ENCODE results near the gene DLG2.

DLG2 gene

GRCh38 chr11:84686716-84687115, 940.4 kb downstream of the DLG2 start:
- DNase-seq (ENCODE audit: low read depth) = peak; percentile 0
- no peak for TF ChIP-seq CTCF (conservative IDR thresholded peaks at IDR 0.05; ENCODE audit: low read depth, low read length)
- H3K4me3 ChIP-seq (ENCODE audit: low read depth, low read length) = no peak overlapping the region

- DNase-seq (ENCODE audit: low read depth) = no peak
- no peak for TF ChIP-seq CTCF (conservative IDR thresholded peaks at IDR 0.05; ENCODE audit: low read depth, low read length)
- no peak overlapping the region for H3K4me3 ChIP-seq (ENCODE audit: low read depth, low read length)
These were observed 941.2 kb downstream of the DLG2 start for GRCh38 chr11:84685976-84686375.

GRCh38 chr11:84685149-84685548, 942.0 kb downstream of the DLG2 start:
- H3K4me3 ChIP-seq (ENCODE audit: low read depth, low read length) = no peak overlapping the region
- no peak for TF ChIP-seq CTCF (conservative IDR thresholded peaks at IDR 0.05; ENCODE audit: low read depth, low read length)
- no peak for DNase-seq (ENCODE audit: low read depth)

GRCh38 chr11:84681456-84681855, 945.7 kb downstream of the DLG2 start:
- no peak for TF ChIP-seq CTCF (conservative IDR thresholded peaks at IDR 0.05; ENCODE audit: low read depth, low read length)
- DNase-seq (ENCODE audit: low read depth) = no peak

GRCh38 chr11:84675396-84676025, 951.6 kb downstream of the DLG2 start:
- H3K4me3 ChIP-seq (ENCODE audit: low read depth, low read length) = no peak overlapping the region
- no peak for DNase-seq (ENCODE audit: low read depth)
- TF ChIP-seq CTCF (conservative IDR thresholded peaks at IDR 0.05; ENCODE audit: low read depth, low read length) = no peak

More at GRCh38 chr11:84681456-84681855, 945.7 kb downstream of the DLG2 start:
- H3K4me3 ChIP-seq (ENCODE audit: low read depth, low read length) = no peak overlapping the region

- no peak overlapping the region for H3K4me3 ChIP-seq (ENCODE audit: low read depth, low read length)
- no peak for TF ChIP-seq CTCF (conservative IDR thresholded peaks at IDR 0.05; ENCODE audit: low read depth, low read length)
- peak; percentile 1 for DNase-seq (ENCODE audit: low read depth)
These were observed 953.4 kb downstream of the DLG2 start for GRCh38 chr11:84673753-84674152.

GRCh38 chr11:84671325-84671999, 955.7 kb downstream of the DLG2 start:
- no peak for DNase-seq (ENCODE audit: low read depth)
- H3K4me3 ChIP-seq (ENCODE audit: low read depth, low read length) = no peak overlapping the region
- TF ChIP-seq CTCF (conservative IDR thresholded peaks at IDR 0.05; ENCODE audit: low read depth, low read length) = no peak

Measured in choroid plexus epithelial cell (primary cell).